ENCODE measurements around the gene RMDN3.

Gene RMDN3

DNA sequence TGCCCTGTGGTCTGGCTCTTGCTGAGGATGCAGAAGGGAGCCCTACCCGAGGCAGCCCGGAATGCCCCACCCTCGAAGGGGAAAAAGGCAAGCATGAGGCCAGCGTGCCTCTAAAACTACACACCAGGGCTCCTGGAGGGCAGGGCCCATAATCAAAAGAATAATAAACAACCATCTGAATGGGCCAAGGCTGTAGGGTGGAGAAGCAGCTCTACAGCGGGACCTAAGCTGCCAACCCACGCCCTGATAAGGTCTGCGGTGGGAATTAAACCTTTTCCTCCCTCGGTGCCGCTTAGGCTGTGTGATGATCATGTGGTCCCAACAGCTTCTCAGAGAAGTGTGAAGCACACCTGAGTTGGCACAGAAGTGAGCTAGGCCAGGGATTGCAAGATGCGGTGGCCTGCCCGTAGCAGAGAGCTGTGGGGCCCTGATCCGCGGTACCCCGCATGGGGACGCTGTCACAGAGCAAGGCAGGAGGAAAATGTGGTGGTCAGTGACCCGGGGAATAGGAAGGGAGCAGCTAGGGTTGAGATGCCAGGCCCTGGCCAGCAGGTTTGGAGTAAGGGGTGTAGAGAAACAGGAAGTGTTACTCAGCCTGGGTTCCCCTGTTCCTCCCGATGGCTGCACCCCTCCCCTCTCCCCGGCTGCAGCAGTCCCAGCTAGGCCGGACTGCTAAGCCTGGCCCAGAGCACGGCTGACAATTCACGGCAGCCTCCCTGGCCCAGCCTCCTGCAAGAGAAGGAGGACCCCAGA is 13.6 kb upstream of the RMDN3 start:
- H3K27me3 ChIP-seq (replicated peaks; ENCODE audit: control insufficient read depth, insufficient read depth, low read length), result no peaks in the 10 kb centered on the region
- H3K36me3 ChIP-seq (ENCODE audit: control insufficient read depth, insufficient read depth, low read length), result peaks cover 9% of the 10 kb centered on the region
- TF ChIP-seq, protein P1, sequence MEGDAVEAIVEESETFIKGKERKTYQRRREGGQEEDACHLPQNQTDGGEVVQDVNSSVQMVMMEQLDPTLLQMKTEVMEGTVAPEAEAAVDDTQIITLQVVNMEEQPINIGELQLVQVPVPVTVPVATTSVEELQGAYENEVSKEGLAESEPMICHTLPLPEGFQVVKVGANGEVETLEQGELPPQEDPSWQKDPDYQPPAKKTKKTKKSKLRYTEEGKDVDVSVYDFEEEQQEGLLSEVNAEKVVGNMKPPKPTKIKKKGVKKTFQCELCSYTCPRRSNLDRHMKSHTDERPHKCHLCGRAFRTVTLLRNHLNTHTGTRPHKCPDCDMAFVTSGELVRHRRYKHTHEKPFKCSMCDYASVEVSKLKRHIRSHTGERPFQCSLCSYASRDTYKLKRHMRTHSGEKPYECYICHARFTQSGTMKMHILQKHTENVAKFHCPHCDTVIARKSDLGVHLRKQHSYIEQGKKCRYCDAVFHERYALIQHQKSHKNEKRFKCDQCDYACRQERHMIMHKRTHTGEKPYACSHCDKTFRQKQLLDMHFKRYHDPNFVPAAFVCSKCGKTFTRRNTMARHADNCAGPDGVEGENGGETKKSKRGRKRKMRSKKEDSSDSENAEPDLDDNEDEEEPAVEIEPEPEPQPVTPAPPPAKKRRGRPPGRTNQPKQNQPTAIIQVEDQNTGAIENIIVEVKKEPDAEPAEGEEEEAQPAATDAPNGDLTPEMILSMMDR (IDR thresholded peaks at IDR 0.05; ENCODE audit: insufficient read depth, low read length, poor library complexity, severe bottlenecking), result peak; percentile 5
- DNase-seq (ENCODE audit: extremely low read depth, insufficient read length), result peak; percentile 56
- H3K4me3 ChIP-seq (replicated peaks; ENCODE audit: low read depth, low read length), result no peak overlapping the region

DNA sequence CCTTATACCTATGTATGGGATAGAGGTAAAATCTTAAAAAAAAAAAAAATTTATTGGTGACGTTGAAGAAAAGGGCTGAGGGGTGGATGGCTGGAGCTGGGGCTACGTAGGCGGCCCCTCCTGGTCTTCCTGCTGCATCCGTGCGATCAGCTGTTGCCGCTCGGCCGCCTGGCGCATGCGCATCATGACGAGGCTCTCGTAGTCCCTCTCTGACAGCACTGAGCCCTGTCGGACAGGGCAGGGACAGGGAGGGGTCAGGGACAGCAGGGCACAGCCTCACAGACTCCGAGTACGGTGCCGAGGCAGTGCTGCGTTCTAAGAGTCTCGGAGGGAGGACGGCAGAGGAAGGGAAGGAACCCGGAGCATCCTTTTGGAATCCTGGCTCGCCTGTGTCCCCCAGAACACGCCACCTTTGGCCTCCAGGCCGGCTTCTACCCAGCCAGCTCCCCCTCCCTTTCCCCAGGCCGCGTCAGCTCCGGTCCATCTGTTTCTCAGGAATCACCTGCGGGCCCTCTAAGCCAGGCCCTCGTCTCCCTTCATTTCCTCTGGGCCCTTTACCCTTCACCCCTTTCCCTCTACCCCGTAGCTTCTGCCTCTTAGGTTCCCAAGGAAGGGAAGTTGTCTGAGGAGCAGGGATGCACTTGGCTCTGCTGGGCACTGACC is 12.9 kb upstream of the RMDN3 start:
- no peak overlapping the region for H3K4me3 ChIP-seq (replicated peaks; ENCODE audit: low read depth, low read length)
- no peaks in the 10 kb centered on the region for H3K27me3 ChIP-seq (replicated peaks; ENCODE audit: control insufficient read depth, insufficient read depth, low read length)
- no peak for DNase-seq (ENCODE audit: extremely low read depth, insufficient read length)
- TF ChIP-seq, protein P1 (IDR thresholded peaks at IDR 0.05; ENCODE audit: insufficient read depth, low read length, poor library complexity, severe bottlenecking), result no peak
- peaks cover 9% of the 10 kb centered on the region for H3K36me3 ChIP-seq (ENCODE audit: control insufficient read depth, insufficient read depth, low read length)

DNA sequence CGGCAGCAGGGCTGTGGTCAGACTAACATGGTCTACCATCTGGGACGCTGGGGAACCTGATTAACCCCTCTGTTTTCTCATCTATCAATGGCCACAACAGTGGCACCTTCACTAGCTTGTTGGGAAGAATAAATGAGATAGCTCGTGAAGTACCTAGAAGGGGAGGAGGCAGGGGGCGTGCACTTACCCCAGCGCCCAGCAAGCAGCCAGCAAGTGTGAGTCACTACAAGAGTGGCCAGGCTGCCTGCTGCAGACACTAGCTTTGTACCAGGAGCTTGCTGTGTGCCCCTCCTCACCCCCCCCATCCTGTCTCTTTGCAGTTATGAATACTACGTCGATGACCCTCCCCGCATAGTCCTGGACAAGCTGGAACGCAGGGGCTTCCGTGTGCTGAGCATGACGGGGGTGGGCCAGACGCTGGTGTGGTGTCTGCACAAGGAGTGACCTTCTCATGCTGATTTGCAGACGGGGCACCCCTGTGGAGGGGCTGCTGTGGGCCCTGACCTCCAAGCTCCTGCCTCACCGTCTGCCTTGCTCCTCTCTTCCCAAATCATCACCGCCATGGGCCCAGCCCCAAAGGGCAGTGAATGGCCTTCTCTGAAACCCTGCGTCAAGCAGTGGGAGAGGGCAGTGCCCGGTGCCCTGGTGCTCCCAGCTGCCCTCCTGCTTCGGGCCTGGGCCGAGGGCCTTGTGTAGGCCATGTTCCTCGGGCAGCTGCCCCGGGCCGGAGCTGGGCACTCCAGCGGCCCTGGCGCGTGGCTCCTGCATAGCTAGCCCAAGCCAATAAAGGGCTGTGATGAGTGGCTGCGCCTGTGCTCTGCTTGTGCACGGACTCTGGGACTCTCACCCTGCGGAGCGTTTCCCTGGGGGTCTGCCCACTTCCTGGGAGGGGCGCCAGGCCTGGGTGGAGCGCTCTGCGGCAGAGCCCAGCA is 12.1 kb upstream of the RMDN3 start:
- TF ChIP-seq, protein P1 (IDR thresholded peaks at IDR 0.05; ENCODE audit: insufficient read depth, low read length, poor library complexity, severe bottlenecking), result no peak
- Histone ChIP-seq H3K4me3 (replicated peaks; ENCODE audit: low read depth, low read length) (no peak overlapping the region), H3K36me3 (ENCODE audit: control insufficient read depth, insufficient read depth, low read length) (peaks cover 7% of the 10 kb centered on the region), H3K27me3 (replicated peaks; ENCODE audit: control insufficient read depth, insufficient read depth, low read length) (no peaks in the 10 kb centered on the region)
- DNase-seq (ENCODE audit: extremely low read depth, insufficient read length), result no peak

DNA sequence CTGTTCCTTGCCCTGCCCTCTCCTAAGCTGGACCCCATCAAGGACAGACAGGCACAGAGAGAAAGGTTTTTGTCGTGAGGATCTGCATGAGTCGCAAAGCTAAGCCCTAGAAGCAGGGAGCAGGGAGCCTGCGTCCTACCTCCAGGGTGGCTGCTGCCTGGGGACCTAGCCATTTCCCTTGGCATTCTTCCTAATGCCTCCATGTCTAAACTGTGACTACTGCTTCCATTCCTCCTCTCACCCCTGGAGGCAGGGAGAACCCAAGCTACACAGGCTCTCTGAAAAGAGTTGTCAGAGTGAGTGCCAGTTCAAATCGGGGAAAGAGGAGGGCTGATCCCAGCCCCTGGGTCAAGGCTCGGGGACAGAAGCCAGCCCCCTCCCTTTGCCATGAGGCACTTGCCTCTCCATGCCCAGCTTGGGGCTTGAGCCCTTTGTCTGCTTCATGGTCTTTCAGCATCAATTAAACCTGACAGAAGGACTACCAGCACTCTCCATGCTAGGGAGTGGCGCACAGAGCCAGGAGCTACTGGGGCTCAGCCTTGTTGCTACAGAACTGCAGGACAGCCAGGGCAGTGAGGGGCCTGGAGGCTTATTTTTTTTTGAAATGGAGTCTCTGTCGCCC is 11.3 kb upstream of the RMDN3 start:
- Histone ChIP-seq H3K36me3 (ENCODE audit: control insufficient read depth, insufficient read depth, low read length) (peaks cover 7% of the 10 kb centered on the region), H3K27me3 (replicated peaks; ENCODE audit: control insufficient read depth, insufficient read depth, low read length) (no peaks in the 10 kb centered on the region), H3K4me3 (replicated peaks; ENCODE audit: low read depth, low read length) (no peak overlapping the region)
- no peak for DNase-seq (ENCODE audit: extremely low read depth, insufficient read length)
- TF ChIP-seq, protein P1 (IDR thresholded peaks at IDR 0.05; ENCODE audit: insufficient read depth, low read length, poor library complexity, severe bottlenecking), result no peak

DNA sequence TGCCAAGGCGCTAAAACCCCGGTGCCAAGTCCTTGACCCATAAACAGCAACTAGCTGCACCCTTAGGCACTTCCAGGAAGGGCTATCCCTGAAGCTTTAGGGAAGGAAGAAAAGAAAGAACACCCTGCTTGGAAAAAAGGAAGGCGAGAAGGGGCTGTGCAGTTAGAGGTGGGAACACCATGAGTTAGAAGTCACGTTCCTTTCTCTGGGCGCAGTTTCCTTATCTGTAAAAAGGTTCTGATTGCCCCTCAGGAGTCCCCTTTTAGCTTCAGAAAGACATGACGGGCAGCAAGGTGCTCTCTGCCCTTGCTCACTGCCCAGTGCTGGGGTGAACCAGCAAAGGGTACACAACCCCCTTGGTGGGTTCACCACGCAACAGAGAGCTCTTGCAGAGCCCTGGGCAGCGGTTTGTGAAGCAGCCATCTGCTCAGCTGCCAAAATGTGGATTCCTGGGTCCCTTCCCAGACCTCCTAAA is 9.6 kb upstream of the RMDN3 start:
- Histone ChIP-seq H3K36me3 (ENCODE audit: control insufficient read depth, insufficient read depth, low read length) (peaks cover 7% of the 10 kb centered on the region), H3K4me3 (replicated peaks; ENCODE audit: low read depth, low read length) (peak overlapping the region; percentile 69), H3K27me3 (replicated peaks; ENCODE audit: control insufficient read depth, insufficient read depth, low read length) (no peaks in the 10 kb centered on the region)
- TF ChIP-seq, protein P1 (IDR thresholded peaks at IDR 0.05; ENCODE audit: insufficient read depth, low read length, poor library complexity, severe bottlenecking), result no peak
- no peak for DNase-seq (ENCODE audit: extremely low read depth, insufficient read length)

Data from GM06990 (cell line).